ENCODE data around the gene NPAS3. TPM values are rescaled to one million over a fixed set of nuclear protein-coding genes. Genes with fewer than 3 reads are reported as not detected.

Gene NPAS3
- total RNA-seq, 1 donor from 2014 or later = 1.6 TPM

DNA sequence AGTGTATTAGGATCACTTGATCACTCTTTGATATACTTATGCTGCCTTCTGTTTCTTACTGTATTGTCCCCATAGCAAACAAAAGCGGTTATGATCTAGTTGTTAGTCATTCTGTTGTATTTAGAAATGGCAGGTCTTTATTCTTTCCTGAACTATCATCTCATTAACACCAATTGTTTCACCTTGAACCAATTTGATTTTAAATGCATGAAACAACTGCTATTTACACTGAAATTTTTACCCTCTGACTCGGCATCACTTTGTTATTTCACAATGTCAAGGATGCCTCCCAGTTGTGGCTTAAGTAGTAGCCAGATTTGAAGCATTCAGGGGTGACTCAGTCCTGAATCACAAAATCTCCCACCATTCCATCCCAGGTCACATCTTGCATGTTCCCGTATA is 708.7 kb downstream of the NPAS3 start:
- DNase-seq (ENCODE audit: low spot score) = no peak
- Mint-ChIP-seq H3K27ac (ENCODE audit: unreplicated experiment) (no peak overlapping the region), H3K4me3 (ENCODE audit: unreplicated experiment) (no peak overlapping the region), H3K27me3 (ENCODE audit: unreplicated experiment) (peaks cover 1% of the 10 kb centered on the region), H3K9me3 (ENCODE audit: unreplicated experiment) (no peaks in the 10 kb centered on the region), H3K4me1 (ENCODE audit: unreplicated experiment) (peaks cover 15% of the 10 kb centered on the region), H3K36me3 (ENCODE audit: low read depth, unreplicated experiment) (no peaks in the 10 kb centered on the region)
- TF ChIP-seq, protein P1, sequence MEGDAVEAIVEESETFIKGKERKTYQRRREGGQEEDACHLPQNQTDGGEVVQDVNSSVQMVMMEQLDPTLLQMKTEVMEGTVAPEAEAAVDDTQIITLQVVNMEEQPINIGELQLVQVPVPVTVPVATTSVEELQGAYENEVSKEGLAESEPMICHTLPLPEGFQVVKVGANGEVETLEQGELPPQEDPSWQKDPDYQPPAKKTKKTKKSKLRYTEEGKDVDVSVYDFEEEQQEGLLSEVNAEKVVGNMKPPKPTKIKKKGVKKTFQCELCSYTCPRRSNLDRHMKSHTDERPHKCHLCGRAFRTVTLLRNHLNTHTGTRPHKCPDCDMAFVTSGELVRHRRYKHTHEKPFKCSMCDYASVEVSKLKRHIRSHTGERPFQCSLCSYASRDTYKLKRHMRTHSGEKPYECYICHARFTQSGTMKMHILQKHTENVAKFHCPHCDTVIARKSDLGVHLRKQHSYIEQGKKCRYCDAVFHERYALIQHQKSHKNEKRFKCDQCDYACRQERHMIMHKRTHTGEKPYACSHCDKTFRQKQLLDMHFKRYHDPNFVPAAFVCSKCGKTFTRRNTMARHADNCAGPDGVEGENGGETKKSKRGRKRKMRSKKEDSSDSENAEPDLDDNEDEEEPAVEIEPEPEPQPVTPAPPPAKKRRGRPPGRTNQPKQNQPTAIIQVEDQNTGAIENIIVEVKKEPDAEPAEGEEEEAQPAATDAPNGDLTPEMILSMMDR (IDR thresholded peaks at IDR 0.05; ENCODE audit: unreplicated experiment) = no peak

DNA sequence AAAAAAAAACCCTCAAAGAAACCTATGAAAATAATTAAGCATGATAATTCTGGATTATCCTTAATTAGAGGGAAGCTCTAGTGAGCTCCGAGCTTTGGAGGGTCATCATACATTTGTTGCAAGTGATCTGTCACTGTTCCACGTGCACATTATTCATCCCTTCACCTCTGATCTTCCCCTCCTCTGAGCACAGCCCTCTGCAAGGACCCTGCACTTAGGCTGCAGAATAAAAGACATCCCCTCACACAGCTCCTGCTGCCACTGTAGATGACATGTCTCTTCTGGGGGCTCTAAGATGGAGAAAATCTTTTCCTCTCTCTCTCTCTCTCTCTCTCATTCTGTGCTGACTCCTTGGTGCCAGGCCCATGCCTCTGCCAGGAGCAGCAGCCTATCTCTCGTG is 711.8 kb downstream of the NPAS3 start:
- Mint-ChIP-seq H3K9me3 (ENCODE audit: unreplicated experiment) (no peaks in the 10 kb centered on the region), H3K36me3 (ENCODE audit: low read depth, unreplicated experiment) (no peaks in the 10 kb centered on the region), H3K27me3 (ENCODE audit: unreplicated experiment) (no peaks in the 10 kb centered on the region), H3K27ac (ENCODE audit: unreplicated experiment) (no peak overlapping the region), H3K4me3 (ENCODE audit: unreplicated experiment) (no peak overlapping the region), H3K4me1 (ENCODE audit: unreplicated experiment) (peaks cover 16% of the 10 kb centered on the region)
- DNase-seq (ENCODE audit: low spot score) = no peak
- TF ChIP-seq, protein P1 (IDR thresholded peaks at IDR 0.05; ENCODE audit: unreplicated experiment) = no peak

DNA sequence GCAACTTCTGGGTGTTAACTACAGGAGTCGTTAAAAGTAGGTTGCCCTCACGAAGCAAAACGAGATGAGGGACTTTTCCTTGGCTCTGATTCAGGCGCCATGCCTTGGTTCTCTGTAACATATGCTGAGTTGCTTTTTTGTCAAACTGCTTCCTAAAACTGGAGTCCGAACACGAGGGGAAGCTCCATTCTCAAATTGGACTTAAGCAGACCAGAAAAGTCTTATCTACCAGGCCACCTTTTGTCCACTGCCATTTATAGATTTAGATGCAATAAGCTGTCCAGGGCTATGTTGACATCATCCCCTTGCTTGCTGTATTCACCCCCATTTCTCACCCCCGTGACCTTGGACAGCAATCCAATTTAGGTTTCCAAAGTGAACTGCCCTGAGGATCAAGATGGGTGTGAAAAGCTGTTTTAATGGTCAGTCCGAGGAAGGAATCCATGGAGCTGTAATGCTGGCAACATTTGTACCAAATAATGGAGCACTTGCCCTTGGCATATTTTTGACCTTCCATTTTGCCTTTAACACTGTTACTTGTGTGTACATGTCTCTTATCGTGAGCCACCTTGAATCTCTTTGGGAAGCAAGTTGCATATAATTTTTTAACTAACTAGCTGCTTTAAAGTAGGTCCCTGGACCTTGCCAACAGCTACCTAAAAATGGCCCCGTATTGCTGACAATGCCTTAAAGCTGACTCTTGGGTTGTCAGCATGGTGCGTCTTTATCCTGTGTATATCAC is 714.1 kb downstream of the NPAS3 start:
- TF ChIP-seq, protein P1 (IDR thresholded peaks at IDR 0.05; ENCODE audit: unreplicated experiment) = no peak
- no peaks in the 10 kb centered on the region for H3K9me3 Mint-ChIP-seq (ENCODE audit: unreplicated experiment)
- no peak overlapping the region for H3K27ac Mint-ChIP-seq (ENCODE audit: unreplicated experiment)
- DNase-seq (ENCODE audit: low spot score) = no peak
- no peak overlapping the region for H3K4me3 Mint-ChIP-seq (ENCODE audit: unreplicated experiment)
- peaks cover 29% of the 10 kb centered on the region for H3K4me1 Mint-ChIP-seq (ENCODE audit: unreplicated experiment)
- H3K36me3 Mint-ChIP-seq (ENCODE audit: low read depth, unreplicated experiment) = no peaks in the 10 kb centered on the region
- no peaks in the 10 kb centered on the region for H3K27me3 Mint-ChIP-seq (ENCODE audit: unreplicated experiment)

DNA sequence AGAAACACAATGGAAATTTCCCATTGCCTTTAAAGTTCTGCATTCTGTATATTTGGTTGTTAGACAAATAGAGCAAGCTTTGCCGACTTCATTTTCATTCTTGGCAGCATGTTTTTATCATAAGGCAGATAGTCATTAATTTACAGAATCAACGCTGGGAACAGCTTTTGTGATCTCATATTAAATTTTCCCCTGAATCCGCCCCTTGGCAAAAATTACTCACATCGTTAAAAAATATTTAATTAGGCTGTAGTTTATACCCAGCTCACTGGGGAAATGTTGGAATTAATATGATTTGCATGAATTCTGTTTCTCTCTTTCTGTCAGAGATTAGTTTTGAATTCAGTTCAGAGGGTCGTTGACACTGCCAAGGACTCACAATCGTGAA is 714.6 kb downstream of the NPAS3 start:
- no peak overlapping the region for H3K4me3 Mint-ChIP-seq (ENCODE audit: unreplicated experiment)
- no peak for DNase-seq (ENCODE audit: low spot score)
- H3K27ac Mint-ChIP-seq (ENCODE audit: unreplicated experiment) = no peak overlapping the region
- no peaks in the 10 kb centered on the region for H3K27me3 Mint-ChIP-seq (ENCODE audit: unreplicated experiment)
- no peaks in the 10 kb centered on the region for H3K9me3 Mint-ChIP-seq (ENCODE audit: unreplicated experiment)
- TF ChIP-seq, protein P1 (IDR thresholded peaks at IDR 0.05; ENCODE audit: unreplicated experiment) = no peak
- peaks cover 32% of the 10 kb centered on the region for H3K4me1 Mint-ChIP-seq (ENCODE audit: unreplicated experiment)
- no peaks in the 10 kb centered on the region for H3K36me3 Mint-ChIP-seq (ENCODE audit: low read depth, unreplicated experiment)

DNA sequence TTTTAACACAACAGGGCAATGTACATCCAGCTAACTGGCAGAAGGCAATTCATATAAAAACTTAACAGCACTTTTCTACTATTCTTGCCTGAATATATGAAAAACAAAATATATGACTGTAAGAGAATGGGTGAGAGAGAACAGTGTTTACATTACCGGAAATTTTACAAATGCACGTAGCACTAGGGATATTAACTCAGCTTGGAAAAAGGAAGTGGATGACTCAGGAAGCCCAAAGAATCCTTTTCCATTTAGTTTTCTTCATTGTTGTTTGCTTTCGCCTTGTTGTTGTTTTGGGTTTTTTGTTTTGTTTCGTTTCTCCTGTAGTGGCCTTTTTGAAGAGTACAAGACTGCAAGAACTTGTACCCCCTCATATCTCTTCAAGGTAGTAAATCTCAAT is 716.7 kb downstream of the NPAS3 start:
- Mint-ChIP-seq H3K4me1 (ENCODE audit: unreplicated experiment) (peaks cover 26% of the 10 kb centered on the region), H3K4me3 (ENCODE audit: unreplicated experiment) (no peak overlapping the region), H3K36me3 (ENCODE audit: low read depth, unreplicated experiment) (no peaks in the 10 kb centered on the region), H3K27ac (ENCODE audit: unreplicated experiment) (peak overlapping the region; percentile 83), H3K27me3 (ENCODE audit: unreplicated experiment) (no peaks in the 10 kb centered on the region), H3K9me3 (ENCODE audit: unreplicated experiment) (no peaks in the 10 kb centered on the region)
- DNase-seq (ENCODE audit: low spot score) = no peak
- TF ChIP-seq, protein P1 (IDR thresholded peaks at IDR 0.05; ENCODE audit: unreplicated experiment) = no peak
